DND-41 (cell line): ENCODE data around the gene GIT1.

Source experiments
- EZH2 ChIP-seq: IDR thresholded peaks from 3 replicates; pipeline ENCODE4 v1.6.1; 2012; ENCODE audit warnings: borderline replicate concordance, low read depth, mild to moderate bottlenecking, moderate library complexity, low read length, inconsistent platforms; ENCODE audit not compliant: severe bottlenecking
- TF ChIP-seq, protein P1 (sequence below): IDR thresholded peaks from 2 replicates; pipeline ENCODE4 v1.5.1; 2012; ENCODE audit warnings: borderline replicate concordance, low read length, moderate library complexity, mild to moderate bottlenecking; ENCODE audit not compliant: poor library complexity, severe bottlenecking; ENCODE audit errors: extremely low read depth

DNA sequence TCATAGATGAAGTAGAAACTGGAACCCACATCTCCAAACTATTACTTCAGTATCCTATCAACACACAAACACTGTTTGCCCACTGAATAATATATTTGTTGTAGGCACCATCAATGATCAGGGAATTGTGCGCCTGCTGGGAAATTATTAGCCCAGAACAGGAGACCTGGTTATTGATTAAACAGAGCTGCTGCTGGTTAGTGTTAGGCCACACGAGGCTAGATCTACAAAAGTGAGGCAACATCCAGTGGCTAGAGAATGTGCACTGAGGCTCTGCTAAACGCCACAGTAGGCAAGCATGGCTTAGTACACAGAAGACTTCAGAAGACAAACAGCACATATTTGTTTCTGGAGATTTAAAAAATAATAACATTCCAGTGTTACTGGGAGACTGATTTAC, 33.6 kb downstream of the GIT1 start:
- TF ChIP-seq, protein P1, sequence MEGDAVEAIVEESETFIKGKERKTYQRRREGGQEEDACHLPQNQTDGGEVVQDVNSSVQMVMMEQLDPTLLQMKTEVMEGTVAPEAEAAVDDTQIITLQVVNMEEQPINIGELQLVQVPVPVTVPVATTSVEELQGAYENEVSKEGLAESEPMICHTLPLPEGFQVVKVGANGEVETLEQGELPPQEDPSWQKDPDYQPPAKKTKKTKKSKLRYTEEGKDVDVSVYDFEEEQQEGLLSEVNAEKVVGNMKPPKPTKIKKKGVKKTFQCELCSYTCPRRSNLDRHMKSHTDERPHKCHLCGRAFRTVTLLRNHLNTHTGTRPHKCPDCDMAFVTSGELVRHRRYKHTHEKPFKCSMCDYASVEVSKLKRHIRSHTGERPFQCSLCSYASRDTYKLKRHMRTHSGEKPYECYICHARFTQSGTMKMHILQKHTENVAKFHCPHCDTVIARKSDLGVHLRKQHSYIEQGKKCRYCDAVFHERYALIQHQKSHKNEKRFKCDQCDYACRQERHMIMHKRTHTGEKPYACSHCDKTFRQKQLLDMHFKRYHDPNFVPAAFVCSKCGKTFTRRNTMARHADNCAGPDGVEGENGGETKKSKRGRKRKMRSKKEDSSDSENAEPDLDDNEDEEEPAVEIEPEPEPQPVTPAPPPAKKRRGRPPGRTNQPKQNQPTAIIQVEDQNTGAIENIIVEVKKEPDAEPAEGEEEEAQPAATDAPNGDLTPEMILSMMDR, result no peak
- TF ChIP-seq EZH2, result no peak
